Trophoblast cell (in vitro differentiated cells and primary cell): ENCODE data around the gene MSL1.

Source experiments
- DNase-seq, 2 donors: peaks; one replicate each; pipeline ENCODE4 v3.0.0-alpha.2; 2016
- H2AFZ ChIP-seq: 2 replicates; pipeline ENCODE4 v1.6.1; 2013; ENCODE audit warnings: low read length, moderate library complexity, mild to moderate bottlenecking; ENCODE audit not compliant: insufficient read depth, poor library complexity
- H2AK5ac ChIP-seq: 2 replicates; pipeline ENCODE4 v1.6.1; 2013; ENCODE audit warnings: mild to moderate bottlenecking, low read length
- H2BK120ac ChIP-seq: 2 replicates; pipeline ENCODE4 v1.6.1; 2013; ENCODE audit warnings: low read length, mild to moderate bottlenecking, moderate library complexity; ENCODE audit not compliant: insufficient read depth, poor library complexity
- H2BK12ac ChIP-seq: 2 replicates; pipeline ENCODE4 v1.6.1; 2013; ENCODE audit warnings: mild to moderate bottlenecking, low read length, moderate library complexity
- H2BK5ac ChIP-seq: 2 replicates; pipeline ENCODE4 v1.6.1; 2013; ENCODE audit warnings: low read length, low read depth, moderate library complexity, mild to moderate bottlenecking; ENCODE audit not compliant: poor library complexity
- H3K14ac ChIP-seq: 2 replicates; pipeline ENCODE4 v1.6.1; 2013; ENCODE audit warnings: mild to moderate bottlenecking, low read length
- H3K18ac ChIP-seq: 2 replicates; pipeline ENCODE4 v1.6.1; 2013; ENCODE audit warnings: mild to moderate bottlenecking, low read length
- H3K23ac ChIP-seq: 2 replicates; pipeline ENCODE4 v1.6.1; 2013; ENCODE audit warnings: low read length
- H3K27ac ChIP-seq: 2 replicates; pipeline ENCODE4 v1.5.1; 2013; ENCODE audit warnings: low read depth, mild to moderate bottlenecking, inconsistent platforms, low read length, moderate library complexity
- H3K27me3 ChIP-seq: 2 replicates; pipeline ENCODE4 v1.6.1; 2013; ENCODE audit warnings: inconsistent platforms, mild to moderate bottlenecking, low read length, moderate library complexity; ENCODE audit not compliant: insufficient read depth
- H3K36me3 ChIP-seq, 2 experiments: 1 replicate in 1 of 2; 2 replicates in 1 of 2; pipeline ENCODE4 v1.6.1; 2013; ENCODE audit warnings: low read length in 2 of 2, mild to moderate bottlenecking in 2 of 2, moderate library complexity in 1 of 2; ENCODE audit not compliant: insufficient read depth in 2 of 2, control insufficient read depth in 1 of 2
- H3K4ac ChIP-seq: 2 replicates; pipeline ENCODE4 v1.6.1; 2013; ENCODE audit warnings: low read depth, mild to moderate bottlenecking, low read length, moderate library complexity
- H3K4me1 ChIP-seq, 2 experiments: 1 replicate in 1 of 2; 2 replicates in 1 of 2; pipeline ENCODE4 v1.6.1; 2013; ENCODE audit warnings: low read length in 2 of 2, mild to moderate bottlenecking in 2 of 2, moderate library complexity in 1 of 2; ENCODE audit not compliant: insufficient read depth in 2 of 2, control insufficient read depth in 1 of 2
- H3K4me2 ChIP-seq: 2 replicates; pipeline ENCODE4 v1.6.1; 2013; ENCODE audit warnings: inconsistent platforms, mild to moderate bottlenecking, low read length, moderate library complexity
- H3K4me3 ChIP-seq: 2 replicates; pipeline ENCODE4 v1.5.1; 2013; ENCODE audit warnings: mild to moderate bottlenecking, low read depth, low read length, inconsistent platforms
- H3K79me1 ChIP-seq: one replicate; pipeline ENCODE4 v1.6.1; 2013; ENCODE audit warnings: low read length
- H3K79me2 ChIP-seq: 2 replicates; pipeline ENCODE4 v1.6.1; 2013; ENCODE audit warnings: low read length, mild to moderate bottlenecking; ENCODE audit not compliant: control insufficient read depth, insufficient read depth, poor library complexity
- H3K9ac ChIP-seq: 2 replicates; pipeline ENCODE4 v1.6.1; 2013; ENCODE audit warnings: mild to moderate bottlenecking, low read length
- H3K9me3 ChIP-seq: 2 replicates; pipeline ENCODE4 v1.6.1; 2013; ENCODE audit warnings: low read depth, mild to moderate bottlenecking, control low read depth, inconsistent platforms, low read length; ENCODE audit not compliant: insufficient read depth
- H4K12ac ChIP-seq: 2 replicates; pipeline ENCODE4 v1.6.1; 2013; ENCODE audit warnings: low read depth, mild to moderate bottlenecking, low read length, moderate library complexity
- H4K8ac ChIP-seq: 2 replicates; pipeline ENCODE4 v1.6.1; 2013; ENCODE audit warnings: low read depth, mild to moderate bottlenecking, low read length, moderate library complexity
- H4K91ac ChIP-seq: one replicate; pipeline ENCODE4 v1.6.1; 2013; ENCODE audit warnings: low read depth, mild to moderate bottlenecking, low read length, moderate library complexity
- WGBS: extraction: QIAGEN DNeasy Blood & Tissue Kit; methylation state at CpG from one replicate; pipeline ENCODE4 v1.1.7; 2013; ENCODE audit warnings: missing lambda C conversion rate; ENCODE audit not compliant: insufficient read length, insufficient coverage; ENCODE audit errors: extremely low coverage; 5-methylcytosine and 5-hydroxymethylcytosine counted together

MSL1 gene

DNA sequence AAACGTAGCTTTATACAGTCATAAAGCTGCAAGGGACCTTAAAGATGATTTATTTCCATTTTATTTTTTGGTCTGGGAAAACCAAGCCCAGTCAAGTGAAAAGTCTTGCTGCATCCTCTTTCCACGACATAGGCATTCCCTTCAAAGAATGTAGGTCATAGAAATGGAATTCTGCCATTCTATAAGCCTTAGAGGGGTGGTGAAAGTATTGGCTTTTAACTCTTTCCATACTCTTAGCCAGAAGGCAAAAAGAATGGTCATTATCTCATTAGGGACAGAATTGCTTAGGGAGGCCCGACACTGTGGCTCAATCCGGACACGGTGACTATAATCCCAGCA is 7.9 kb upstream of the MSL1 start:
- no peak overlapping the region for H2BK12ac ChIP-seq
- no peak overlapping the region for H2AK5ac ChIP-seq
- peak overlapping the region; percentile 75 for H2BK120ac ChIP-seq
- H3K18ac ChIP-seq, result no peak overlapping the region
- no peaks in the 10 kb centered on the region for H3K79me2 ChIP-seq
- H3K36me3 ChIP-seq, result no peaks in the 10 kb centered on the region
- H3K4me1 ChIP-seq, result peaks cover 23 to 31% of the 10 kb centered on the region in 2 experiments
- peak in 1 of 2 donors; percentile 66 for DNase-seq
- H3K4ac ChIP-seq, result peak overlapping the region; percentile 28
- H4K91ac ChIP-seq, result peak overlapping the region; percentile 78
- H3K27me3 ChIP-seq, result no peaks in the 10 kb centered on the region
- peak overlapping the region; percentile 38 for H2AFZ ChIP-seq
- no peak overlapping the region for H3K23ac ChIP-seq
- H3K27ac ChIP-seq, result peak overlapping the region; percentile 94
- H2BK5ac ChIP-seq, result peak overlapping the region; percentile 86
- H3K4me2 ChIP-seq, result peak overlapping the region; percentile 60
- peaks cover 15% of the 10 kb centered on the region for H3K79me1 ChIP-seq
- no peak overlapping the region for H4K12ac ChIP-seq
- no CpG with 5 or more reads among the region's 5 CpGs for WGBS
- H3K4me3 ChIP-seq, result no peak overlapping the region
- peak overlapping the region; percentile 73 for H4K8ac ChIP-seq
- H3K14ac ChIP-seq, result peak overlapping the region; percentile 58
- H3K9ac ChIP-seq, result no peak overlapping the region
- H3K9me3 ChIP-seq, result peaks cover 1% of the 10 kb centered on the region

DNA sequence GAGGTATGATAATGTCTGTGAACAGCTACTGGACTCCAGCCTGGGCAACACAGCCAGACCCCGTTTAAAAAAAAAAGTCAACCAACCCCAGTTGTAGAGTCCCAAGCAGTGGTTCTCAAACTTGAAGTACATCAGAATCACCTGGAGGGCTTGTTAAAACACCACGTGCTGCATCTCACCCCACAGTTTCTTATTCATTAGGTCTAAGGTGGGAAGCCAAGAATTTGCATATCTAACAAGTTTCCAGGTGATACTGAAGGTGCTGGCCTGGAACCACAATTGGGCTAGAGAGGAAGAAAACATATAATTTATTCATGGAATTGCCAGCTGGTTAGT is 6.7 kb upstream of the MSL1 start:
- H4K91ac ChIP-seq, result no peak overlapping the region
- H2BK5ac ChIP-seq, result peak overlapping the region; percentile 37
- H3K27me3 ChIP-seq, result no peaks in the 10 kb centered on the region
- no CpG with 5 or more reads among the region's 2 CpGs for WGBS
- H3K36me3 ChIP-seq, result no peaks in the 10 kb centered on the region
- no peak overlapping the region for H3K4ac ChIP-seq
- peak overlapping the region; percentile 28 for H3K14ac ChIP-seq
- no peak overlapping the region for H3K18ac ChIP-seq
- H3K79me2 ChIP-seq, result no peaks in the 10 kb centered on the region
- H3K4me1 ChIP-seq, result peaks cover 23 to 31% of the 10 kb centered on the region in 2 experiments
- H2BK12ac ChIP-seq, result no peak overlapping the region
- H3K4me2 ChIP-seq, result peak overlapping the region; percentile 60
- H3K23ac ChIP-seq, result no peak overlapping the region
- no peak overlapping the region for H3K4me3 ChIP-seq
- no peak overlapping the region for H2AFZ ChIP-seq
- no peak overlapping the region for H2AK5ac ChIP-seq
- peaks cover 1% of the 10 kb centered on the region for H3K9me3 ChIP-seq
- H4K8ac ChIP-seq, result no peak overlapping the region
- peaks cover 15% of the 10 kb centered on the region for H3K79me1 ChIP-seq
- H3K9ac ChIP-seq, result no peak overlapping the region
- no peak for DNase-seq
- H4K12ac ChIP-seq, result no peak overlapping the region
- H2BK120ac ChIP-seq, result peak overlapping the region; percentile 36
- H3K27ac ChIP-seq, result peak overlapping the region; percentile 94

GRCh38 chr17:40122136-40122998 is 596 bp downstream of the MSL1 start:
- Histone ChIP-seq H3K27me3 (no peaks in the 10 kb centered on the region), H3K14ac (peak overlapping the region; percentile 100), H3K4me1 (peaks cover 7 to 10% of the 10 kb centered on the region in 2 experiments), H3K4ac (peak overlapping the region; percentile 98), H3K4me3 (peak overlapping the region; percentile 93), H3K23ac (no peak overlapping the region), H2AFZ (peak overlapping the region; percentile 81), H2BK120ac (peak overlapping the region; percentile 94), H2BK5ac (peak overlapping the region; percentile 99), H3K9ac (peak overlapping the region; percentile 96), H4K91ac (peak overlapping the region; percentile 99), H3K18ac (peak overlapping the region; percentile 96), H4K8ac (peak overlapping the region; percentile 96), H2BK12ac (peak overlapping the region; percentile 63), H2AK5ac (peak overlapping the region; percentile 98), H3K9me3 (no peaks in the 10 kb centered on the region), H3K27ac (peak overlapping the region; percentile 94), H3K79me2 (peaks cover 25% of the 10 kb centered on the region), H3K79me1 (peaks cover 24% of the 10 kb centered on the region), H3K36me3 (peaks cover 9% of the 10 kb centered on the region in 2 experiments), H3K4me2 (peak overlapping the region; percentile 94), H4K12ac (peak overlapping the region; percentile 97)
- peak; percentile 73 to 80 for DNase-seq
- WGBS, result no CpG with 5 or more reads among the region's 97 CpGs

DNA sequence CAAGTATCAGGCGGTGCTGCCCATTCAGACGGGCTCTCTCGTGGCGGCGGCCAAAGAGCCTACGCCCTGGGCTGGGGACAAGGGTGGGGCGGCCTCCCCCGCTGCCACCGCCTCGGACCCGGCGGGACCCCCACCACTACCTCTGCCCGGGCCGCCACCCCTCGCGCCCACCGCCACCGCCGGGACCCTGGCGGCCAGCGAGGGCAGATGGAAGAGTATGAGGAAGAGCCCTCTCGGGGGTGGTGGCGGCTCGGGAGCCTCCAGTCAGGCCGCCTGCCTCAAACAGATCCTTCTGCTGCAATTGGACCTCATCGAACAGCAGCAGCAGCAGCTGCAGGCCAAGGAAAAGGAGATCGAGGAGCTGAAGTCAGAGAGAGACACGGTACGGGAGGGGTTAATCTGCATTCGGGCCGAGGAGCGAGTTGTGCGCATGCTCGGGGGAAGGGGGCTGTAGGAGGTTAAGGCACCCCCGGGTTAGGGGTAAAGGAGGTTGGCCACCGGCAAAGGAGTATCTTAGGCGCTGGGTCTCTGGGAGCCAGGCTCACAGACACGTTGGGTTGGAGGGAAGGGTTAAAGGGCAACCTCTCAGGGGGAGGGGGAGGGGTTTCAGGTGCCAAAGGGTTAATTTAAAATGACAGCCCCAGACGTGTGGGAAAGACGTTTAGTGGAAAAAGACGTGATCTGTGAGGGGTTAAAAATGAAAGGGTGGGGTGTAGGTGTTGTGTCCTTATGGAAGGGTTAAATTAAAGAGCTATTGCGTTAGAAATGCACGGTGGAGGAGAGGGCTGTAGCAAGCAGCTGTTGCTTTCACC is 1.4 kb downstream of the MSL1 start:
- H3K14ac ChIP-seq, result peak overlapping the region; percentile 100
- peaks cover 7 to 10% of the 10 kb centered on the region in 2 experiments for H3K4me1 ChIP-seq
- H3K36me3 ChIP-seq, result peaks cover 10 to 12% of the 10 kb centered on the region in 2 experiments
- no peaks in the 10 kb centered on the region for H3K9me3 ChIP-seq
- WGBS, result 100% methylated on average over 2 of the region's 43 CpGs
- peak overlapping the region; percentile 98 for H2AK5ac ChIP-seq
- H4K12ac ChIP-seq, result peak overlapping the region; percentile 69
- H2BK5ac ChIP-seq, result peak overlapping the region; percentile 97
- no peaks in the 10 kb centered on the region for H3K27me3 ChIP-seq
- peak overlapping the region; percentile 75 for H3K18ac ChIP-seq
- peak in 1 of 2 donors; percentile 41 for DNase-seq
- H3K4me2 ChIP-seq, result peak overlapping the region; percentile 94
- peak overlapping the region; percentile 98 for H3K4ac ChIP-seq
- H2AFZ ChIP-seq, result peak overlapping the region; percentile 71
- peak overlapping the region; percentile 94 for H3K27ac ChIP-seq
- H3K79me2 ChIP-seq, result peaks cover 25% of the 10 kb centered on the region
- H2BK12ac ChIP-seq, result peak overlapping the region; percentile 63
- peak overlapping the region; percentile 99 for H4K91ac ChIP-seq
- peak overlapping the region; percentile 93 for H3K4me3 ChIP-seq
- H4K8ac ChIP-seq, result peak overlapping the region; percentile 96
- H3K9ac ChIP-seq, result peak overlapping the region; percentile 60
- peak overlapping the region; percentile 85 for H2BK120ac ChIP-seq
- H3K79me1 ChIP-seq, result peaks cover 24% of the 10 kb centered on the region
- H3K23ac ChIP-seq, result no peak overlapping the region
